A549 (cell line): ENCODE results near the gene ITGB7. TPM values are rescaled to one million over a fixed set of nuclear protein-coding genes. Genes with fewer than 3 reads are reported as not detected.

ENCODE experiments used
- ATAC-seq, 2 experiments: fragments of 200-7000 bp in 1 of 2; fragments of >200 bp in 1 of 2; cut with Nextera tagmentation in 1 of 2; cut with Tn5 transposase in 1 of 2; 3 replicates each; pipeline versions ENCODE4 v1.8.0 to v1.9.1; 2018 to 2020; ENCODE audit warnings: mild to moderate bottlenecking in 1 of 2, moderate library complexity in 1 of 2
- CTCF ChIA-PET: fragments of 300-600 bp; sonication (Branson Sonifier 250); formaldehyde crosslinking; extraction: SDS; loops from one replicate; lab custom pipeline; 2021; ENCODE audit warnings: antibody characterized with exemption, inconsistent platforms; lab: Yijun Ruan, JAX
- POLR2A ChIA-PET: fragments of 350-600 bp; formaldehyde crosslinking; extraction: SDS; loops from one replicate; lab custom pipeline; 2021; ENCODE audit warnings: antibody characterized with exemption, inconsistent platforms; lab: Yijun Ruan, JAX
- DNase-seq, 2 experiments: peaks; one replicate each; pipeline versions ENCODE4 v3.0.0 to v3.0.0-alpha.2; 2011 to 2016; ENCODE audit warnings: low read depth in 1 of 2, low spot score in 1 of 2
- FAIRE-seq: peaks from 2 replicates; lab custom pipeline; 2011; peaks lifted over from hg19 to GRCh38; lab: Jason Lieb, UNC
- H3K27ac ChIP-seq, 2 experiments: fragments of >200 bp; sonication (Bioruptor Twin); formaldehyde crosslinking; 3 replicates each; pipeline ENCODE4 v1.5.1; 2016 to 2017
- H3K4me1 ChIP-seq: fragments of >200 bp; sonication (Bioruptor Twin); formaldehyde crosslinking; 3 replicates; pipeline ENCODE4 v1.6.1; 2016
- H3K4me2 ChIP-seq: fragments of >200 bp; sonication (Bioruptor Twin); formaldehyde crosslinking; 3 replicates; pipeline ENCODE4 v1.6.1; 2016
- H3K4me3 ChIP-seq: fragments of >200 bp; sonication (Bioruptor Twin); formaldehyde crosslinking; 3 replicates; pipeline ENCODE4 v1.5.1; 2016
- H3K9me3 ChIP-seq: fragments of >200 bp; sonication (Bioruptor Twin); formaldehyde crosslinking; 3 replicates; pipeline ENCODE4 v1.6.1; 2016
- ATOH8 ChIP-seq: fragments of 250-450 bp; sonication (Bioruptor Pico); IDR thresholded peaks from 2 replicates; pipeline ENCODE4 v1.5.0; 2020; ENCODE audit warnings: low read depth, mild to moderate bottlenecking, moderate library complexity
- BHLHE40 ChIP-seq: IDR thresholded peaks from 2 replicates; pipeline ENCODE4 v1.6.1; 2012; ENCODE audit warnings: low read depth, low read length, inconsistent platforms
- CBX8 ChIP-seq: fragments of 200-600 bp; sonication (generic); IDR thresholded peaks from 2 replicates; pipeline ENCODE4 v1.6.1; 2016
- CEBPB ChIP-seq, 2 experiments: fragments of >200 bp in 1 of 2; sonication (Bioruptor Twin) in 1 of 2; formaldehyde crosslinking in 1 of 2; IDR thresholded peaks; 2 replicates each; pipeline ENCODE4 v1.6.1; 2012 to 2016
- CHD2 ChIP-seq: fragments of 150-350 bp; IDR thresholded peaks from 2 replicates; pipeline ENCODE4 v1.6.1; 2014; ENCODE audit warnings: low read length; ENCODE audit not compliant: partially characterized antibody
- CTCF ChIP-seq: fragments of >200 bp; sonication (Bioruptor Twin); formaldehyde crosslinking; IDR thresholded peaks from 3 replicates; pipeline ENCODE4 v1.5.1; 2016
- EHF ChIP-seq: fragments of 250-450 bp; sonication (Bioruptor Pico); IDR thresholded peaks from 2 replicates; pipeline ENCODE4 v1.5.0; 2020; ENCODE audit warnings: mild to moderate bottlenecking
- ESRRA ChIP-seq: fragments of 150-350 bp; IDR thresholded peaks from 2 replicates; pipeline ENCODE4 v1.6.1; 2014; ENCODE audit warnings: mild to moderate bottlenecking, low read length, borderline replicate concordance
- FOSL2 ChIP-seq, 2 experiments: fragments of 450-650 bp in 1 of 2; fragments of >200 bp in 1 of 2; sonication (Bioruptor Twin) in 1 of 2; formaldehyde crosslinking; IDR thresholded peaks; 2 replicates each; pipeline versions ENCODE4 v1.5.0 to v1.6.1; 2016 to 2020; ENCODE audit warnings: mild to moderate bottlenecking in 1 of 2, moderate library complexity in 1 of 2
- GATA3 ChIP-seq: IDR thresholded peaks from 2 replicates; pipeline ENCODE4 v1.6.1; 2012; ENCODE audit warnings: borderline replicate concordance
- HMGXB4 ChIP-seq: fragments of 250-450 bp; sonication (Bioruptor Pico); IDR thresholded peaks from 2 replicates; pipeline ENCODE4 v1.5.0; 2021; ENCODE audit warnings: mild to moderate bottlenecking, moderate library complexity, borderline replicate concordance
- MAFK ChIP-seq: fragments of 450-650 bp; IDR thresholded peaks from 2 replicates; pipeline ENCODE4 v1.6.1; 2014; ENCODE audit not compliant: partially characterized antibody
- NR3C1 ChIP-seq: fragments of >200 bp; sonication (Bioruptor Twin); formaldehyde crosslinking; IDR thresholded peaks from 3 replicates; pipeline ENCODE4 v1.6.1; 2017
- PBX3 ChIP-seq: IDR thresholded peaks from 2 replicates; pipeline ENCODE4 v1.6.1; 2012
- PHF8 ChIP-seq: fragments of 200-600 bp; sonication (generic); IDR thresholded peaks from 2 replicates; pipeline ENCODE4 v1.6.1; 2016; ENCODE audit warnings: low read depth, mild to moderate bottlenecking, antibody characterized with exemption, moderate library complexity, borderline replicate concordance
- POLR2AphosphoS2 ChIP-seq: conservative IDR thresholded peaks from 2 replicates; pipeline ENCODE4 v1.6.1; 2012; ENCODE audit warnings: low read length, improper control_type of control experiment, inconsistent platforms
- RFX5 ChIP-seq: fragments of 450-650 bp; IDR thresholded peaks from 2 replicates; pipeline ENCODE4 v1.7.1; 2014; ENCODE audit warnings: antibody characterized with exemption, mild to moderate bottlenecking, moderate library complexity
- TP53 ChIP-seq: fragments of 250-450 bp; sonication (Bioruptor Pico); IDR thresholded peaks from 2 replicates; pipeline ENCODE4 v1.5.0; 2021; ENCODE audit warnings: mild to moderate bottlenecking, moderate library complexity
- ZC3H11A ChIP-seq: fragments of 450-650 bp; IDR thresholded peaks from 2 replicates; pipeline ENCODE4 v1.6.1; 2014; ENCODE audit warnings: antibody characterized with exemption, mild to moderate bottlenecking
- ZNF302 ChIP-seq: fragments of 250-450 bp; sonication (Bioruptor Pico); IDR thresholded peaks from 2 replicates; pipeline ENCODE4 v1.9.0; 2021; ENCODE audit warnings: inconsistent platforms, mild to moderate bottlenecking, moderate library complexity
- ZSCAN20 ChIP-seq: fragments of 250-450 bp; sonication (Bioruptor Pico); IDR thresholded peaks from 2 replicates; pipeline ENCODE4 v1.8.0; 2022; ENCODE audit warnings: mild to moderate bottlenecking, moderate library complexity
- WGBS: methylation state at CpG from one replicate; pipeline ENCODE4 v1.1.6; 2017; ENCODE audit errors: missing lambda C conversion rate; 5-methylcytosine and 5-hydroxymethylcytosine counted together
- polyA plus RNA-seq, 4 experiments: library from polyadenylated mRNA; depleted of rRNA in 3 of 4; stranded (reverse); fragments of >200 nt; fragmentation: RNase III in 1 of 4; extraction: RNeasy Plus Mini Kit Qiagen cat#74134 plus additional on column Dnase treatment in 1 of 4; gene quantifications; 2 replicates in 3 of 4; 3 replicates in 1 of 4; pipeline ENCODE4 v1.2.3, GENCODE V29; 2011 to 2017

The ITGB7 gene
- polyA plus RNA-seq, 2 of the 4 experiments (the other 2 are of a cell fraction), result 0.54 to 0.56 TPM

GRCh38 chr12:53197011-53197640 lies 9.9 kb downstream of the ITGB7 start:
- Histone ChIP-seq H3K4me2 (peak overlapping the region; percentile 84), H3K4me1 (peaks cover 26% of the 10 kb centered on the region), H3K9me3 (no peaks in the 10 kb centered on the region), H3K4me3 (peak overlapping the region; percentile 33; the same call in 2 of the 3 replicates), H3K27ac (peak overlapping the region; percentile 59 to 85)
- peak; percentile 3 to 5; a peak in 3 of 6 replicates for ATAC-seq
- TF ChIP-seq ZSCAN20, result no peak
- no peak for TF ChIP-seq MAFK
- TF ChIP-seq BHLHE40, result no peak
- TF ChIP-seq NR3C1, result no peak
- TF ChIP-seq RFX5, result no peak
- no peak for DNase-seq
- no peak for FAIRE-seq
- CTCF ChIA-PET, result interaction anchor here (0.8 to 36.2 kb wide), 43 partner anchors 14 to 216 kb away, joined by 3 to 1046 read pairs (median 5); partner anchors contain the start of genes AAAS, CSAD, ESPL1 and IGFBP6
- POLR2A ChIA-PET, result interaction anchor here (0.6 to 2.8 kb wide), 11 partner anchors 10 to 150 kb away, joined by 3 to 13 read pairs (median 4); partner anchors contain the start of genes CSAD, PFDN5, SPRYD3 and ZNF740
- 94% methylated on average over 19 of the region's 19 CpGs for WGBS

GRCh38 chr12:53196486-53196885 lies 10.6 kb downstream of the ITGB7 start:
- Histone ChIP-seq H3K27ac (no peak overlapping the region), H3K9me3 (no peaks in the 10 kb centered on the region), H3K4me1 (peaks cover 26% of the 10 kb centered on the region), H3K4me3 (no peak overlapping the region), H3K4me2 (no peak overlapping the region)
- no peak for FAIRE-seq
- TF ChIP-seq POLR2AphosphoS2 (no peak), GATA3 (no peak; the same call in 1 of the 2 replicates), MAFK (no peak), CBX8 (no peak), PHF8 (no peak), ZNF302 (CRISPR knock-in tag) (no peak), PBX3 (no peak), ESRRA (no peak), BHLHE40 (no peak), ATOH8 (CRISPR knock-in tag) (no peak), CEBPB (IDR thresholded peaks at IDR 0.05) (no peak), CTCF (no peak), CHD2 (no peak), NR3C1 (no peak), EHF (CRISPR knock-in tag) (no peak), ZC3H11A (no peak), TP53 (CRISPR knock-in tag) (no peak), FOSL2 (IDR thresholded peaks at IDR 0.05) (no peak), FOSL2 (CRISPR knock-in tag; IDR thresholded peaks at IDR 0.05) (no peak), ZSCAN20 (no peak), HMGXB4 (CRISPR knock-in tag) (no peak)
- no peak for DNase-seq
- WGBS, result 87% methylated on average over 14 of the region's 14 CpGs
- CTCF ChIA-PET, result interaction anchor here (1.4 to 36.2 kb wide), 10 partner anchors 15 to 141 kb away, joined by 3 to 1046 read pairs (median 75); partner anchors contain the start of genes CSAD, ITGB7, MYG1 and PFDN5
- POLR2A ChIA-PET, result interaction anchor here (2.8 kb wide), 1 partner anchor 16 kb away, joined by 13 read pairs; the partner anchor contains the start of genes CSAD and ZNF740
- ATAC-seq, result no peak
